ENCODE results near the gene UNC5C. TPM values are rescaled to one million over a fixed set of nuclear protein-coding genes. Genes with fewer than 3 reads are reported as not detected.

UNC5C gene
- total RNA-seq, 4 donors from 2014 or later = 1.7 to 2.4 (median 2.0) TPM

DNA sequence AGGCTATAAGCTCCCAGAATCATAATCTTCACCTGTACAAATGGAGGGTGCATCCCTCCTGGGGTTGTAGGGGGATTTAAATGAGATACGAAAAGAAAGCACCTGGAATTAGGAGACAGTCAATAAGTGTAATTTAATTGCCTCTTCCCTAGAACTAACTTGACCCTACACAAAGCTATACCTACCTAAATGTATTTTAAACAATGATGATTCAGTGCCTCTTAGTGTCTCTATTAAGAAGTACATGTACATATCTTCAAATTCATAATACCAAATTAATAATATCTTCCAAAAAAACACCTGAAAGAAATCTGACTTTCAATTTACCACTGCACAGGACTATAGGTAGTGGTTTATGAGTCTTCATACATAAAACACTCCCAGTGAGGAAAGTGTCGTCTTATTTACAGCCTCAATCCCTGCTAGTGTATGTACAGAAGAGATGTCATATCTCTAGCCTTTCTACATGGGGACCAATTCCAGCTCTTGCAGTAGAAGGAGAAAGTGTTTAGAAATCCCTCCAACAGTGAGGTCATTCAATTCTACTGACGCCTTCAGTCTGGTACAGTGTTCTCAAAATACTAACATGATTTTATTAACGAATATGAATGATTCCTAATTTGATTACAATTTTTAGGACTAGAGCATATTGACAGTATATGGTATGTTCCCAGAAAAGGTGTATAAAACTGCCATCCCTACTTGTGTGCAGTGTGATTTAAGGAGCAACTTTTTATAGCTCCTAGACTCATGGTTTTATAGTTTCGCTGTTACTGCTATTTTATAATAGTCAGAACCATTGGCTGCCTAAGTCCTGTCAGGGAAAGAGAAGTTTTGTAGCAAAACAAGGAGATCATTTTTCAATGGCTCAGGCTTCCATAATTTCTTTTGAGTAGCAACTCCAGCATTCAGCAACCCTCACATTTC, 282.7 kb downstream of the UNC5C start:
- TF ChIP-seq, protein P1, sequence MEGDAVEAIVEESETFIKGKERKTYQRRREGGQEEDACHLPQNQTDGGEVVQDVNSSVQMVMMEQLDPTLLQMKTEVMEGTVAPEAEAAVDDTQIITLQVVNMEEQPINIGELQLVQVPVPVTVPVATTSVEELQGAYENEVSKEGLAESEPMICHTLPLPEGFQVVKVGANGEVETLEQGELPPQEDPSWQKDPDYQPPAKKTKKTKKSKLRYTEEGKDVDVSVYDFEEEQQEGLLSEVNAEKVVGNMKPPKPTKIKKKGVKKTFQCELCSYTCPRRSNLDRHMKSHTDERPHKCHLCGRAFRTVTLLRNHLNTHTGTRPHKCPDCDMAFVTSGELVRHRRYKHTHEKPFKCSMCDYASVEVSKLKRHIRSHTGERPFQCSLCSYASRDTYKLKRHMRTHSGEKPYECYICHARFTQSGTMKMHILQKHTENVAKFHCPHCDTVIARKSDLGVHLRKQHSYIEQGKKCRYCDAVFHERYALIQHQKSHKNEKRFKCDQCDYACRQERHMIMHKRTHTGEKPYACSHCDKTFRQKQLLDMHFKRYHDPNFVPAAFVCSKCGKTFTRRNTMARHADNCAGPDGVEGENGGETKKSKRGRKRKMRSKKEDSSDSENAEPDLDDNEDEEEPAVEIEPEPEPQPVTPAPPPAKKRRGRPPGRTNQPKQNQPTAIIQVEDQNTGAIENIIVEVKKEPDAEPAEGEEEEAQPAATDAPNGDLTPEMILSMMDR (IDR thresholded peaks at IDR 0.05) = no peak
- TF ChIP-seq POLR2A (IDR thresholded peaks at IDR 0.05; ENCODE audit: low read depth) (no peak), POLR2AphosphoS5 (IDR thresholded peaks at IDR 0.05) (no peak), EP300 (IDR thresholded peaks at IDR 0.05) (no peak)
- Histone ChIP-seq H3K27ac (replicated peaks in 1 of 4) (no peak overlapping the region), H3K9me3 (no peaks in the 10 kb centered on the region), H3K4me3 (no peak overlapping the region), H3K27me3 (no peaks in the 10 kb centered on the region), H3K4me1 (no peaks in the 10 kb centered on the region), H3K36me3 (no peaks in the 10 kb centered on the region)
- WGBS = 77% methylated on average over 5 of the region's 5 CpGs
- no peak for DNase-seq (ENCODE audit: extremely low spot score)
- intact Hi-C loops (cut with DNase I) = no loop called here

DNA sequence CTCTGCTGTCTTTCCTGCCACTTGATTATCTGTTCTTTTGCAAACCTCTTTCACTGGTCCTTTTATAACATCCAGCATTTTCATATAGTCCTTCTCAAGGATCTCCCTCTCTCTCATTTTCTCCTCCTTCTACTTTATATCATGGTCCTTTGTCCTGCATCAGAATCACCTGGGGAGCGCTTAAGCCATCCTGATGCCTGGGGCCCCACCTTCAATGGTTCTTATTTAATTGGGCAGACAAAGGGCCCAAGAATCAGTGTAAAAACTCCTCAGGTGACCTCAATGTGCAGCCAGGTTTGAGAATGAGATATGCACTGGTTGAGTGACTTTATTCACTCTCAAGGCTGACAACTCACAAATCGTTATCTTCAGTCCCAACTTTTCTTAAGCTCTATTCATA, 283.9 kb downstream of the UNC5C start:
- TF ChIP-seq POLR2A (IDR thresholded peaks at IDR 0.05; ENCODE audit: low read depth) (no peak), POLR2AphosphoS5 (IDR thresholded peaks at IDR 0.05) (no peak), EP300 (IDR thresholded peaks at IDR 0.05) (no peak)
- TF ChIP-seq, protein P1 (IDR thresholded peaks at IDR 0.05) = no peak
- Histone ChIP-seq H3K36me3 (no peaks in the 10 kb centered on the region), H3K27ac (replicated peaks in 1 of 4) (no peak overlapping the region), H3K4me1 (no peaks in the 10 kb centered on the region), H3K9me3 (no peaks in the 10 kb centered on the region), H3K27me3 (no peaks in the 10 kb centered on the region), H3K4me3 (no peak overlapping the region)
- intact Hi-C loops (cut with DNase I) = no loop called here
- DNase-seq (ENCODE audit: extremely low spot score) = no peak
- 96% methylated on average over 2 of the region's 2 CpGs for WGBS

DNA sequence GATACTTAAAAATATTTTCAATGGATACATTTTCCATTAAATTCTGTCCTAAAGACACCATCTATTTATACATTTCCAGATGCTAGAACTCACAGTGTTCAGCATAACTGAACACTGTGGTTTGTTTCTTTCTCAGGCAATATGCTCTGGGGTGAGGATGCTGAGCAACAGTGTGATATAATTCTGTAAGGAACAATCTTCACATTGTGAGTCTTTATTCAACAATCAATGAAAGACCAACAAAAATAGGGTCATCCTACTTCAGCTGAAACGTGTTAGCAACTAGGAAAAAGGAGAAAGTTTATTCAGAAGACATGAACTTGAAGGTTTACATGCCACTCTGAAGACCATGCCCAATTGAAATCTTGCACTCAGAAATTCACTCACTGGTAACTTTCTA, 284.8 kb downstream of the UNC5C start:
- Histone ChIP-seq H3K4me1 (no peaks in the 10 kb centered on the region), H3K27ac (replicated peaks in 1 of 4) (no peak overlapping the region)
- WGBS = 78% methylated on average over 1 of the region's 1 CpG

GRCh38 chr4:95263391-95263790, 285.4 kb downstream of the UNC5C start:
- Histone ChIP-seq H3K27me3 (no peaks in the 10 kb centered on the region), H3K36me3 (no peaks in the 10 kb centered on the region), H3K27ac (replicated peaks in 1 of 4) (no peak overlapping the region), H3K4me1 (no peaks in the 10 kb centered on the region), H3K9me3 (no peaks in the 10 kb centered on the region), H3K4me3 (no peak overlapping the region)
- DNase-seq (ENCODE audit: extremely low spot score) = no peak
- TF ChIP-seq POLR2AphosphoS5 (IDR thresholded peaks at IDR 0.05) (no peak), POLR2A (IDR thresholded peaks at IDR 0.05; ENCODE audit: low read depth) (no peak)
- intact Hi-C loops (cut with DNase I) = no loop called here

More for the DNA sequence above, 284.8 kb downstream of the UNC5C start:
- intact Hi-C loops (cut with DNase I) = no loop called here
- H3K4me3 ChIP-seq = no peak overlapping the region
- no peaks in the 10 kb centered on the region for H3K27me3 ChIP-seq
- no peaks in the 10 kb centered on the region for H3K9me3 ChIP-seq
- no peaks in the 10 kb centered on the region for H3K36me3 ChIP-seq
- DNase-seq (ENCODE audit: extremely low spot score) = no peak
- TF ChIP-seq, protein P1 (IDR thresholded peaks at IDR 0.05) = no peak
- TF ChIP-seq POLR2A (IDR thresholded peaks at IDR 0.05; ENCODE audit: low read depth) (no peak), EP300 (IDR thresholded peaks at IDR 0.05) (no peak), POLR2AphosphoS5 (IDR thresholded peaks at IDR 0.05) (no peak)

DNA sequence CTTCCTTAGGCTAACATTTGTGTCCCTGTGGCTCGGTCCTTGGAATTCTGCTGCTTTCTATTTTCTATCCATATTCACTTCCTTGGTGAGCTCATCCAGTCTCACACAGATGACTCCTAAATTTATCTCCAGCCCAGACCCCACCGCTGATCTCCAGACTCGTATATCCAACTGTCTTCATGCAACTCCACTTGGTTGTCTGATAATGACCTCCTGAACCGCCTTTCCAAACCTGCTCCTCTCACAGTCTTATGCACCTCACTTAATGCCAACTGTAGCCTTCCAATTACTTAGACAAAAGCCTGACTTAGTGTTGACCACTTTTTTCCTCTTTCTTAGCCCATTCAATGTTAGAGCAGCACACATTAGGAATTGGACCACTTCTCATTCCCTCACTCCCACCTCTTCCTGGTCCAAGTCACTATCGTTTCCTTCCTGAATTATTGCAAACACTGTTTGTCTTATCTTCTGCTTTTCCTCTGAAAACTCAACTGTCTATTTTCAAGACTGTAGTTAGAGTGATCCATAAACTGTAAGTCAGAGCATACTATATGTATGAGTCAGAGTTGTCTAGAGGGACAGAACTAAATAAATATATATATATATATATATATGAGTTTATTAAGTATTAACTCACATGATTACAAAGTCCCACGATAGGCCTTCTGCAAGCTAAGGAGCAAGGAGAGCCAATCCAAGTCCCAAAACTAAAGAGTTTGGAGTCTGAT, 292.5 kb downstream of the UNC5C start:
- TF ChIP-seq EP300 (IDR thresholded peaks at IDR 0.05) (no peak), POLR2A (IDR thresholded peaks at IDR 0.05; ENCODE audit: low read depth) (no peak), POLR2AphosphoS5 (IDR thresholded peaks at IDR 0.05) (no peak)
- TF ChIP-seq, protein P1 (IDR thresholded peaks at IDR 0.05) = no peak
- intact Hi-C loops (cut with DNase I) = no loop called here
- WGBS = 88% methylated on average over 6 of the region's 6 CpGs
- no peaks in the 10 kb centered on the region for H3K27me3 ChIP-seq
- DNase-seq (ENCODE audit: extremely low spot score) = no peak
- no peak overlapping the region for H3K27ac ChIP-seq (replicated peaks in 1 of 4)
- H3K36me3 ChIP-seq = no peaks in the 10 kb centered on the region
- H3K9me3 ChIP-seq = no peaks in the 10 kb centered on the region
- H3K4me1 ChIP-seq = no peaks in the 10 kb centered on the region
- no peak overlapping the region for H3K4me3 ChIP-seq
